Breast epithelium (tissue), 4 donors: ENCODE measurements around the gene EFNA5. TPM values are rescaled to one million over a fixed set of nuclear protein-coding genes. Genes with fewer than 3 reads are reported as not detected.

Experiments
- DNase-seq, 2 donors: peaks; one replicate each; pipeline ENCODE4 v3.0.0-alpha.2; 2019; ENCODE audit warnings: low spot score in 2 of 2
- H3K27ac ChIP-seq, 2 donors: fragments of 200-600 bp; sonication (generic) in 1 of 2; one replicate each; pipeline ENCODE4 v1.5.1; 2016 to 2019; ENCODE audit warnings: mild to moderate bottlenecking in 1 of 2
- H3K27me3 ChIP-seq, 2 donors: fragments of 200-600 bp; sonication (generic) in 1 of 2; one replicate each; pipeline versions ENCODE4 v1.5.1 to v1.6.0; 2017 to 2019; ENCODE audit warnings: control low read depth in 1 of 2, mild to moderate bottlenecking in 1 of 2
- H3K36me3 ChIP-seq: fragments of 200-600 bp; one replicate; pipeline ENCODE4 v1.5.1; 2019
- H3K4me1 ChIP-seq, 2 donors: fragments of 200-600 bp; sonication (generic); one replicate each; pipeline ENCODE4 v1.5.1; 2016 to 2019; ENCODE audit warnings: control low read depth in 1 of 2
- H3K4me3 ChIP-seq, 3 donors: fragments of 200-600 bp; sonication (generic); 1 replicate in 2 of 3; 2 replicates in 1 of 3; pipeline ENCODE4 v1.5.1; 2016 to 2019; ENCODE audit warnings: mild to moderate bottlenecking in 3 of 3, moderate library complexity in 2 of 3
- H3K9me3 ChIP-seq, 2 donors: fragments of 200-600 bp; sonication (generic) in 1 of 2; one replicate each; pipeline ENCODE4 v1.5.1; 2016 to 2019; ENCODE audit warnings: control low read depth in 1 of 2
- POLR2A ChIP-seq: fragments of 450-650 bp; IDR thresholded peaks from one replicate; pipeline ENCODE4 v1.6.1; 2016; ENCODE audit warnings: antibody characterized with exemption, mild to moderate bottlenecking, moderate library complexity
- POLR2AphosphoS5 ChIP-seq, 3 donors: sonication (generic); formaldehyde crosslinking; IDR thresholded peaks; one replicate each; pipeline ENCODE4 v1.6.1; 2017; ENCODE audit warnings: antibody characterized with exemption in 3 of 3
- intact Hi-C: fragments of 100-400 bp; cut with DNase I; formaldehyde crosslinking; loops from one replicate; pipeline ENCODE4 v1.15.1; 2023; ENCODE audit warnings: low total_unique reads
- total RNA-seq, 3 donors: library from RNA; depleted of rRNA; stranded (reverse); fragments of >200 nt; gene quantifications; one replicate each; pipeline ENCODE4 v1.1.0, GENCODE V29; 2016
- TF ChIP-seq, protein P1 (sequence below), 3 donors: fragments of 450-650 bp; IDR thresholded peaks; one replicate each; pipeline ENCODE4 v1.5.1; 2016 to 2017; ENCODE audit warnings: antibody characterized with exemption in 3 of 3, mild to moderate bottlenecking in 3 of 3, moderate library complexity in 3 of 3

Gene EFNA5
- total RNA-seq, 3 donors from 2014 or later: 12.1 to 34.2 (median 12.3) TPM

DNA sequence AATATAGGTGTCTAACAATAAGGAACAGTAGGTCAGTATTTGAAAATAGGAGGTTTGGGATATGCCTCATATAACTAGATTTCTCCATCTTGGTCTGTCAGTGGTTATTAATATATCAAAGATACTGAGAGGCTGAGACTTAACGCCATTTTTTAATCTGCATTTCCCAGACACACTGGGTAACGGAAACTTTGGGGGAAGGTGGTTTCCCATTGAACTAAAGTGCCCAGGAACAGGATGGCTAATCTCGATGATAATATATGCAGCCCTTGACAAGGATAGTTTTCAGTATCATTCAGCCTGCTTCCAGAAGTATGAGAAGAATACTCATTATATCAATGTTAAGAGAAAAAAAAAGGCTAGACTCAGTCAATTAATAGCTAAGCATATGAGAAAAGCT lies 30.7 kb downstream of the EFNA5 start:
- H3K27me3 ChIP-seq: no peaks in the 10 kb centered on the region
- H3K9me3 ChIP-seq: no peaks in the 10 kb centered on the region
- no peaks in the 10 kb centered on the region for H3K4me1 ChIP-seq
- no peak for DNase-seq
- TF ChIP-seq, protein P1, sequence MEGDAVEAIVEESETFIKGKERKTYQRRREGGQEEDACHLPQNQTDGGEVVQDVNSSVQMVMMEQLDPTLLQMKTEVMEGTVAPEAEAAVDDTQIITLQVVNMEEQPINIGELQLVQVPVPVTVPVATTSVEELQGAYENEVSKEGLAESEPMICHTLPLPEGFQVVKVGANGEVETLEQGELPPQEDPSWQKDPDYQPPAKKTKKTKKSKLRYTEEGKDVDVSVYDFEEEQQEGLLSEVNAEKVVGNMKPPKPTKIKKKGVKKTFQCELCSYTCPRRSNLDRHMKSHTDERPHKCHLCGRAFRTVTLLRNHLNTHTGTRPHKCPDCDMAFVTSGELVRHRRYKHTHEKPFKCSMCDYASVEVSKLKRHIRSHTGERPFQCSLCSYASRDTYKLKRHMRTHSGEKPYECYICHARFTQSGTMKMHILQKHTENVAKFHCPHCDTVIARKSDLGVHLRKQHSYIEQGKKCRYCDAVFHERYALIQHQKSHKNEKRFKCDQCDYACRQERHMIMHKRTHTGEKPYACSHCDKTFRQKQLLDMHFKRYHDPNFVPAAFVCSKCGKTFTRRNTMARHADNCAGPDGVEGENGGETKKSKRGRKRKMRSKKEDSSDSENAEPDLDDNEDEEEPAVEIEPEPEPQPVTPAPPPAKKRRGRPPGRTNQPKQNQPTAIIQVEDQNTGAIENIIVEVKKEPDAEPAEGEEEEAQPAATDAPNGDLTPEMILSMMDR (IDR thresholded peaks at IDR 0.05): no peak
- TF ChIP-seq POLR2A: no peak
- TF ChIP-seq POLR2AphosphoS5 (IDR thresholded peaks at IDR 0.05): no peak
- H3K27ac ChIP-seq: no peak overlapping the region
- no peak overlapping the region for H3K4me3 ChIP-seq
- no peaks in the 10 kb centered on the region for H3K36me3 ChIP-seq
- intact Hi-C loops: no loop called here

- Histone ChIP-seq H3K4me1 (no peaks in the 10 kb centered on the region), H3K36me3 (no peaks in the 10 kb centered on the region), H3K27me3 (no peaks in the 10 kb centered on the region), H3K9me3 (no peaks in the 10 kb centered on the region), H3K4me3 (no peak overlapping the region), H3K27ac (no peak overlapping the region)
- intact Hi-C loops: no loop called here
- TF ChIP-seq, protein P1 (IDR thresholded peaks at IDR 0.05): no peak
- no peak for TF ChIP-seq POLR2AphosphoS5 (IDR thresholded peaks at IDR 0.05)
- TF ChIP-seq POLR2A: no peak
- no peak for DNase-seq
Observed at GRCh38 chr5:107636555-107636954, 34.2 kb downstream of the EFNA5 start.

GRCh38 chr5:107636068-107636467 lies 34.7 kb downstream of the EFNA5 start:
- intact Hi-C loops: no loop called here
- Histone ChIP-seq H3K4me1 (no peaks in the 10 kb centered on the region), H3K36me3 (no peaks in the 10 kb centered on the region), H3K4me3 (no peak overlapping the region), H3K9me3 (no peaks in the 10 kb centered on the region), H3K27ac (no peak overlapping the region), H3K27me3 (no peaks in the 10 kb centered on the region)
- TF ChIP-seq, protein P1 (IDR thresholded peaks at IDR 0.05): no peak
- TF ChIP-seq POLR2AphosphoS5 (IDR thresholded peaks at IDR 0.05) (no peak), POLR2A (no peak)
- DNase-seq: no peak

DNA sequence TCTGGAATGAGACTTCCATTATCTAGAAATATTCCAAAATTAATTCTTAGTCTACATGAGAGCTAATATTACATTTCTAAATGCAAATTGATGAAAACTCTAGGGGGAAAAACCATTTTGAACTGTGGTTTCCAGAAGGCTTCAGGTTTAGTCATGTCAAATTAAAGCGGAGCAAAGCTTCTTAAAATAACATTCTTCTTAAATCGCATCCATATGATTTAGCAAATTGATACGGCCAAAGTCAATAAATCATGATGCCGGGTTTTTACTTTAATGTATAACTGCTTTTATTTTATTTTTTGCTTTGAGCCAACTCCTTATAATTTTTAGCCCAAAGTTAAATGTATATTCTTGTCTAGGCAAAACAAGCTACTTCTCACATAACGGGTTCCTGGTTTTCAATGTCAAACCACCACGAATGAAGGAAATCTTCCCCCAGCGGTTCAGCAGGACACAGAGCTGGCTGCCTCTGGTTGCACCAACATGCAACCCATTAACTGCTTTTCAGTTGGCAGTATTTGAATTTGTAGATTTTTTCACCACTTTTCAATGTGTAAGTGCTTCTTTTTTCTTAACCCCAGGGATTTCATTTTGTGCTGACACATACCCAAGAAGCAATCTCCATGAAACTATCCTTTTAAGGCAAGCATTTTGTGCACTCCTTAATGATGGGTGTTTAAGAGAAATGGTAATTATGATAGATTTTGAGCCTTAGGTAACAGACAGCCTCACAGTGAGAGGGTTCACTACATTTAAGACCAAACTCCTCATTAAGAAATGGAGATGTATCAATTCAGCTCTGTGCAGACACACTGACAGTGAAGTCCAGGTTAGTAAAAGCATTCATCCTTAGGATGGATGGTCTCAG lies 35.5 kb downstream of the EFNA5 start:
- intact Hi-C loops: no loop called here
- H3K4me1 ChIP-seq: no peaks in the 10 kb centered on the region
- H3K4me3 ChIP-seq: no peak overlapping the region
- no peak overlapping the region for H3K27ac ChIP-seq
- H3K36me3 ChIP-seq: no peaks in the 10 kb centered on the region
- no peaks in the 10 kb centered on the region for H3K9me3 ChIP-seq
- no peak for DNase-seq
- TF ChIP-seq POLR2A (no peak), POLR2AphosphoS5 (IDR thresholded peaks at IDR 0.05) (no peak)
- TF ChIP-seq, protein P1 (IDR thresholded peaks at IDR 0.05): no peak
- H3K27me3 ChIP-seq: no peaks in the 10 kb centered on the region

DNA sequence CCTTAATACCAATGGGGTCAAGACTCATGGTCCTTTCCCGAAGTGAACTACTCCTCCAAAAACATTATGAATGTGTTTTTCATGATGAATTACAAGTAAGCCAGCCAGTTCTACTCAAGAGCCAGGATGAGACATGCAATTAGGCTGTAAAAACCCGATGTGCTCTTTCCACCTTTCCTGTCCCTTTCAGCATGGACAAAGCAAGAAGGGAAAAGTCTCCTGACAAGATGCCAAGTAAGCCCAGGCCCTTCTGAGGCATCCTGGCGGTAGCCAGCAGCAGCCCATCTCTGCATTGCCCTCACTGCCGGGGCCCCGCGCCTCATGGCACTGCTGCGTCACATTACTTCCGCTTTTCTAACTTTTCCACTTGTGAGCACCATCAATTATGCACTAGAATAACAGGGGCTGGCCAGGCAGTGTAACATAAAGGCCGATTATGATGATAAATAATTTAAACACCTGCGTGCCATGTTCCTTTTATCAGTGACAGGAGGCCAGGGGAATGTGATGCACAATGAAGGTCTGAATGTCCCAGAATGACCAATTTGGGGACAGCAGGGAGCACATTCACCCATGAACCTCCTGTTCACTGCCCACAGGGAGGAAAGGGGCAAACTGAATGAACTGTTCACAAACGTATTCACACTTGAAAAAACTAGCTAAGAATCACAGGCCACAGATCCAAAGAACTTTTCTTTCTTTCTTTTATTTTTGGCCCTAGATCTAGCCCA lies 37.4 kb downstream of the EFNA5 start:
- intact Hi-C loops: no loop called here

More for the DNA sequence above, 37.4 kb downstream of the EFNA5 start:
- Histone ChIP-seq H3K27me3 (no peaks in the 10 kb centered on the region), H3K4me3 (no peak overlapping the region), H3K9me3 (no peaks in the 10 kb centered on the region), H3K4me1 (no peaks in the 10 kb centered on the region), H3K36me3 (no peaks in the 10 kb centered on the region), H3K27ac (no peak overlapping the region)
- DNase-seq: no peak
- TF ChIP-seq POLR2AphosphoS5 (IDR thresholded peaks at IDR 0.05): no peak
- TF ChIP-seq, protein P1 (IDR thresholded peaks at IDR 0.05): no peak
- TF ChIP-seq POLR2A: no peak
